Astrocyte of the spinal cord (primary cell): Measurements from ENCODE around the gene EID2B.

Experiments used
- DNase-seq: peaks from one replicate; pipeline ENCODE4 v3.0.0; 2011; ENCODE audit warnings: low read depth, low spot score
- H3K4me3 ChIP-seq: 2 replicates; pipeline ENCODE4 v1.5.1; 2011; ENCODE audit warnings: low read depth, mild to moderate bottlenecking, low read length, moderate library complexity
- in situ Hi-C: cut with HindIII; loops from 2 replicates; pipeline ENCODE4 v1.10.0; 2017; ENCODE audit warnings: low sequenced_read_pairs
- TF ChIP-seq, protein P1 (sequence below): IDR thresholded peaks from 2 replicates; pipeline ENCODE4 v1.5.1; 2012; ENCODE audit warnings: low read depth, mild to moderate bottlenecking, low read length, inconsistent platforms

EID2B gene

DNA sequence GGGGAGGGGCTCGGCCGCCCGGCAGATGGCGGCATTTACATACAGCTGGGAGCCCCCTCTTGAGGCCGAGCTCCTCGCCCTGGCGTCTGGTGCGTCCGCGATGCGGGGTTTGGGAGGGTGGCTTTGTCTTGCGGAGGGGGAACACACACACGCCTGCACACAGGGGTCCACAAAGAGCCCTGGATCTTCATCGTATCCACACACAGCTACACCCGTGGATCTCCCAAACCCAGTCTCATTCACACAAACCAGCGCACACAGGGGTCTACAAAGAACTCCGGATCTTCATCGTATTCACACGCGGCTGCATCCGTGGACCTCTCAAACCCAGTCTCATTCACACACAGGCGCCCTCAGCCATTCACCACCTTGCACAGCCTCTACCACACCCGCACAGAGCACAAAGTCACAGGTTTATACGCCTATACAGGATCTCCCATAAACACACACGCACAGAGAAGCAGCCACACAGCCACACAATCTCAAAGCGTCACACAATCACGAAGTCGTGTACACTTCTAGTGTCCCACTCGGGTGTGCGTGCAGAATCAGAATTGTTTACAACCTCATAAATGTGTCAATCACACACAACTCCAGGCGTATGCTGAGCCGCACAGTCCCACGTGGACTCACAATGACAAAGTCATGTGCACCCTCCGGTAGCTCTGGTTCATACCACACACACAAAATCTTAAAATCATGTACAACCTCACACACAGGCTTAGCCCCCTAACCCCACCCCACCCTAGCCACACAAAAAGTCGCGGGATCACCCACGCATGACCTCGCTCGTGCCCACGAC, 34.5 kb downstream of the EID2B start:
- TF ChIP-seq, protein P1, sequence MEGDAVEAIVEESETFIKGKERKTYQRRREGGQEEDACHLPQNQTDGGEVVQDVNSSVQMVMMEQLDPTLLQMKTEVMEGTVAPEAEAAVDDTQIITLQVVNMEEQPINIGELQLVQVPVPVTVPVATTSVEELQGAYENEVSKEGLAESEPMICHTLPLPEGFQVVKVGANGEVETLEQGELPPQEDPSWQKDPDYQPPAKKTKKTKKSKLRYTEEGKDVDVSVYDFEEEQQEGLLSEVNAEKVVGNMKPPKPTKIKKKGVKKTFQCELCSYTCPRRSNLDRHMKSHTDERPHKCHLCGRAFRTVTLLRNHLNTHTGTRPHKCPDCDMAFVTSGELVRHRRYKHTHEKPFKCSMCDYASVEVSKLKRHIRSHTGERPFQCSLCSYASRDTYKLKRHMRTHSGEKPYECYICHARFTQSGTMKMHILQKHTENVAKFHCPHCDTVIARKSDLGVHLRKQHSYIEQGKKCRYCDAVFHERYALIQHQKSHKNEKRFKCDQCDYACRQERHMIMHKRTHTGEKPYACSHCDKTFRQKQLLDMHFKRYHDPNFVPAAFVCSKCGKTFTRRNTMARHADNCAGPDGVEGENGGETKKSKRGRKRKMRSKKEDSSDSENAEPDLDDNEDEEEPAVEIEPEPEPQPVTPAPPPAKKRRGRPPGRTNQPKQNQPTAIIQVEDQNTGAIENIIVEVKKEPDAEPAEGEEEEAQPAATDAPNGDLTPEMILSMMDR: peak; percentile 64
- DNase-seq: peak; percentile 34
- H3K4me3 ChIP-seq: peak overlapping the region; percentile 10
- in situ Hi-C loops: no loop called here

GRCh38 chr19:39497701-39497995, 35.0 kb downstream of the EID2B start:
- in situ Hi-C loops: no loop called here
- TF ChIP-seq, protein P1: no peak
- H3K4me3 ChIP-seq: peak overlapping the region; percentile 10
- DNase-seq: no peak

GRCh38 chr19:39496063-39496462, 36.6 kb downstream of the EID2B start:
- no peak overlapping the region for H3K4me3 ChIP-seq
- no peak for DNase-seq
- in situ Hi-C loops: no loop called here
- TF ChIP-seq, protein P1: no peak

GRCh38 chr19:39494661-39495060, 38.0 kb downstream of the EID2B start:
- in situ Hi-C loops: no loop called here
- TF ChIP-seq, protein P1: no peak
- no peak for DNase-seq
- H3K4me3 ChIP-seq: no peak overlapping the region

- DNase-seq: no peak
- no peak overlapping the region for H3K4me3 ChIP-seq
- TF ChIP-seq, protein P1: no peak
- in situ Hi-C loops: no loop called here
Observed at GRCh38 chr19:39492788-39493187, 39.9 kb downstream of the EID2B start.

- in situ Hi-C loops: no loop called here
- no peak overlapping the region for H3K4me3 ChIP-seq
- no peak for DNase-seq
- TF ChIP-seq, protein P1: no peak
Observed at GRCh38 chr19:39492225-39492624, 40.4 kb downstream of the EID2B start.

DNA sequence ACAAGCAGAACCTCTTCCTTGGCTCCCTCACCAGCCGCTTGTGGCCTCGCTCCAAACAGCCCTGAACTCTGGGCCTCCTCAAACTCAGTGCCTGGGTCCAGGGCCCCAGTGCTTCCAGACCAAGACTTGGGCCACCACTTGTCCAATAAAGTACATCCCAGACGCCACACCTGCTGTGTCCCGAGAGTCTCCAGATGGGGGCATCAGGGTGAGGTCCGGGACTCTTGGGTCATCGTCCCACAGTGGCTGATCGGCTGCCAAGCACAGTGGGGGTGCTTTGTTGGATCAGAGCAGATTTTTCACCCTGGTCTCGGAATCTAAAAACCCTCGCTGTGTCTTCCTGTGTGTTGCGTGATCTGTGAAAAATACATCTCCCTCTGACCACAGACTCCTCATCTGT, 42.9 kb downstream of the EID2B start:
- in situ Hi-C loops: no loop called here
- no peak overlapping the region for H3K4me3 ChIP-seq
- TF ChIP-seq, protein P1: no peak

More for the DNA sequence above, 42.9 kb downstream of the EID2B start:
- no peak for DNase-seq
